ENCODE data around the gene MTA3.

MTA3 gene

DNA sequence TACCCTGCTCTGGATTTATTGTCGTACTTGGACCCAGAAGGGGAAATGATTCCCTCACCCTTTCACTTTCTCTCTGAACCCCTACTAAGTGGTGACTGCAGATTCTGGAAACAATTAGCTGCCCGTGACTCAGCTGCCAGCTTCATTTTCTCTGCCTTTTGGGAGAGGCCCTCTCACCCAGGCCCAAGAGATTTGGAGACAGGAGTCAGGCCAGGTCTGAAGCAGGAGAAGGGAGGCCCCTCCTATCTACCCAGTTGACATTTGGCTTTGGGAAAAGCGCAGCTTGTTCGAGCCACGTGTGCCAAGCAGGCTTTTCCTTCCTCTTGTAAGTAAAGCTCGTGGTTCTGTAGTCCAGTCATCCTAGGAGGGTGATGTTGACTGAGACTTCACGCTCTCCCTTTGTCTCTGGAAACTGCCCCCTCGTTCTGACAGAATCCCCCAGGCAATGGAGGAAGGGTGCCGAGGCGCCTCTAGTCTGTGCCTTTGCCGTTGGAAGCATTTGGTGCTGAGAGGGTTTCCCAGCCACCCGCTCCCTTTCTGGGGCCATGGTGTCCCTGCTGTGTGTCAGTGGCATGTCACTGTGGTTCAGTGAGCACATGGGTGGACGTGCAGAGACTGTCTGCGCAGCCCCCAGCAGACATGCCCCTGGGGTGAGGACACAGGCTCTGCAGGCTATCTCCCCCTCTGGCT, 186.9 kb downstream of the MTA3 start:
- Histone ChIP-seq H3K9ac (ENCODE audit: insufficient read length) (no peak overlapping the region), H3K4me3 (no peak overlapping the region), H3K36me3 (ENCODE audit: insufficient read depth, low read length) (no peaks in the 10 kb centered on the region), H3K27ac (no peak overlapping the region), H3K9me3 (ENCODE audit: low read depth, low read length) (no peaks in the 10 kb centered on the region)
- no peak for DNase-seq (ENCODE audit: low read depth, low spot score)
- TF ChIP-seq FOXP2 (optimal IDR thresholded peaks at IDR 0.05; ENCODE audit: control extremely low read depth, extremely low read length, insufficient read depth), result no peak

DNA sequence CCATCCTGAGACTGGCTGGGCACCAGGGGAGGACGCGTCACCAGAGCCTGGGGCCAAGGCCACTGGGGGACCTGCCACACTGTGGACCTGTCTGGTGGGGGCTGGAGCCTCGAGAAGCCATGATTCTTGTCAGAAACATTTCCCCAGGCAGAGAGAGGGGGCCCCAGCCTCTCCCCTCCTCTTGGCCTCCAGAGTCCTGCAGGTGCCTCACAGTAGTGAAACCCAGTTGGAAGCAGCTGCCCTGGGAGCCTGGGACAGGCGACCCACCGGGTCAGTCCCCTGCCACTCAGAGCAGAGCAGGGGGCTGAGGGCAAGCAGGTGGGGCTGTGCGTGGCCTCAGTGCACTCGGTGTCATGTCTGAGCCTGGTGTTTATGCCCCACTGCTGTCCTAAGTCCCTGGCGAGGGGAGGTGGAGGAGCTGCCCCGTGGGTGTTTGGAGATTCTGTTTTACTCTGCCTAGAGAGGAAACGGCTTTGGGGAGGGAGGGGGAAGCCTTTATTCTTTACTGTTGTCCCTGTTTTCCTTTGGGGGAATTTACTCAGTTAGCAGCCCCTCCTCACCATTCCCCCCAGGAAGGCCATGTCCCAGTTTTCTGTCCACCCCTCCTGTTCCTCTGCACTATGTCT, 187.8 kb downstream of the MTA3 start:
- no peak overlapping the region for H3K9ac ChIP-seq (ENCODE audit: insufficient read length)
- TF ChIP-seq FOXP2 (optimal IDR thresholded peaks at IDR 0.05; ENCODE audit: control extremely low read depth, extremely low read length, insufficient read depth) (no peak), EZH2 (IDR thresholded peaks at IDR 0.05) (no peak), POLR2AphosphoS5 (IDR thresholded peaks at IDR 0.05; ENCODE audit: borderline replicate concordance, low read depth, low read length) (no peak)
- H3K36me3 ChIP-seq (ENCODE audit: insufficient read depth, low read length), result no peaks in the 10 kb centered on the region
- no peak overlapping the region for H3K4me3 ChIP-seq
- no peaks in the 10 kb centered on the region for H3K9me3 ChIP-seq (ENCODE audit: low read depth, low read length)
- H3K27ac ChIP-seq, result no peak overlapping the region
- no peak for DNase-seq (ENCODE audit: low read depth, low spot score)

DNA sequence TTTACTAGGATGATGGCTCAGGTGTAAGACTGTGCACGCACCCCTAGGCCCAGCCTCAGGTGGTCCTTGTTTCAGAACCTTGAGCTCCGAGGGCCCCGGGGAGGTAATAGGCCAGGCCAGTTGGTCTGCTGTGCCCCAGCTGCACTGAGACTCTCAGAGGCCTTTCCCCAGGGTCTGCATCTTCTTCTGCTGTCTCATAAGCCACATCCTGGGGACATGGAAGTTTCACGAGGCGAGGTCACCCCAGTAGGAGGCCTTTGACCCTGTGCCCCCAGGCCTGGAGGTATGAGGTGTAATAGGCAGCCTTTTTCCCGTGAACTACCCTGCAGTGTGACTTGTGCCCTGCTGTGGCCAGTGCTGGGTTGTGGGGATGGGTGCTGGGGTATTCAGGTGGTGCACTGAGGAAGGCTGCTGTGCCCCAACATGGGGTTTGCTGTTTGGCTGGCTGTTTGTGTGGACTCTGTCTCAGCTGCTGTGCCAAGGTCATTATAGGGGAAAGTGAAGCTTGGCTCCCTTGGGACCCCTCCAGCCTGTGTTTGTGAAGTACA, 188.6 kb downstream of the MTA3 start:
- Histone ChIP-seq H3K9ac (ENCODE audit: insufficient read length) (no peak overlapping the region), H3K9me3 (ENCODE audit: low read depth, low read length) (no peaks in the 10 kb centered on the region), H3K4me3 (no peak overlapping the region), H3K36me3 (ENCODE audit: insufficient read depth, low read length) (no peaks in the 10 kb centered on the region), H3K27ac (no peak overlapping the region)
- no peak for TF ChIP-seq FOXP2 (optimal IDR thresholded peaks at IDR 0.05; ENCODE audit: control extremely low read depth, extremely low read length, insufficient read depth)
- no peak for TF ChIP-seq EZH2 (IDR thresholded peaks at IDR 0.05)
- TF ChIP-seq POLR2AphosphoS5 (IDR thresholded peaks at IDR 0.05; ENCODE audit: borderline replicate concordance, low read depth, low read length), result no peak
- no peak for DNase-seq (ENCODE audit: low read depth, low spot score)

DNA sequence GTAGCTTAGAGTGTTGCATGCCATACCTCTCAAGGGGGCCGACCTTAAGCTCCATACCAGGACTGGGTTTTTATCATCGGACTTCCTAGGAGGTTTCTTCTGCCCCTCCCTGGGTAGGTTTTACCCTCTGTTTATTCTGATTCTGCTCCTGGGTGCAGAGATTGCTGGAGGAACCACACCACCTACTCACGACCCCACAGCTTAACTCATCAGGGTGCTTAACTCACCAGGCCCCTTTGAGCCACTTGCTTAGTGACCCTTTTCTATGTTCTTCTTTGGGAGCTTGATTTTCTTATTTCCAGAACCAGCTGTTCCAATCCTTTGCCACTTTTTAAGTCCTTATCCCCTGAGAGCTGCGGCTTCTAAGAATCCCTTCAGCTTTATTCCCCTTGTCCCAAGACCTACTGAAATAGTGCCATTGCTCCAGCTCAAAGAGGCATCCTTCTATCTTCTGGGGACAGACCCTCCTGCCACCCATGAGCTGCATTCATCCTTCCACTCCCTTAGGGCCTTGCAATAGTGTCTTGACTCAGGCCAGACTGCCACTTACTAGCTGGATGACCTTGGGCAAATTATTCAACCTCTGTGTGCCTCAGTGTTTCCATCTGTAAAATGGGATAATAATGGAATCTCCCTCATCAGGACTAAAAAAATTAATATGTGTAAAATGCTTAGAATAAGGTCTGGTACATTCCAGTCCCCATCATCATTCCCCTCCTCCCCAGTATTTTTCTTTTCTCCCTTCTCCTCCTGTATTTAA, 189.7 kb downstream of the MTA3 start:
- no peak overlapping the region for H3K4me3 ChIP-seq
- DNase-seq (ENCODE audit: low read depth, low spot score), result no peak
- no peaks in the 10 kb centered on the region for H3K36me3 ChIP-seq (ENCODE audit: insufficient read depth, low read length)
- H3K9me3 ChIP-seq (ENCODE audit: low read depth, low read length), result no peaks in the 10 kb centered on the region
- TF ChIP-seq POLR2AphosphoS5 (IDR thresholded peaks at IDR 0.05; ENCODE audit: borderline replicate concordance, low read depth, low read length) (no peak), EZH2 (IDR thresholded peaks at IDR 0.05) (no peak), FOXP2 (optimal IDR thresholded peaks at IDR 0.05; ENCODE audit: control extremely low read depth, extremely low read length, insufficient read depth) (no peak)
- H3K9ac ChIP-seq (ENCODE audit: insufficient read length), result no peak overlapping the region
- no peak overlapping the region for H3K27ac ChIP-seq

DNA sequence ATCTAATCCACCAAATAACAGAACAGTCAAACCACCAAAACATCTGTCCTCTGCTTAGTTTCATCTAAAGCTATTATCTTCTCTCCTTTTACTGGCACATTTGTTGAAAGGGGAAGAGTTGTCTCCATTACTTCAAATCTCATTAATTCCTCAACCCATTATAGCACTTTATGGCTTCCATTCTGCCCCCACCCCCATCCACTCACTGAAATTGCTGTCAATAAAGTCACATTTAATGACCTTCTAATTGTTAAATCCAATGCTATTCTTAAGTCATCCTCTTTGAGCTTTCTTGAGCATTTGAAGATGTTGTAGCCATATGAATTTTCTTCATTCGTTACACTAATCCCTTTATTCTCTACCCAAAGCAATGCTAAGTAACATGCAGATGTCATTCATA, 190.3 kb downstream of the MTA3 start:
- Histone ChIP-seq H3K27ac (no peak overlapping the region), H3K36me3 (ENCODE audit: insufficient read depth, low read length) (no peaks in the 10 kb centered on the region), H3K4me3 (no peak overlapping the region), H3K9me3 (ENCODE audit: low read depth, low read length) (no peaks in the 10 kb centered on the region), H3K9ac (ENCODE audit: insufficient read length) (no peak overlapping the region)
- DNase-seq (ENCODE audit: low read depth, low spot score), result no peak
- no peak for TF ChIP-seq POLR2AphosphoS5 (IDR thresholded peaks at IDR 0.05; ENCODE audit: borderline replicate concordance, low read depth, low read length)
- no peak for TF ChIP-seq FOXP2 (optimal IDR thresholded peaks at IDR 0.05; ENCODE audit: control extremely low read depth, extremely low read length, insufficient read depth)
- TF ChIP-seq EZH2 (IDR thresholded peaks at IDR 0.05), result no peak

DNA sequence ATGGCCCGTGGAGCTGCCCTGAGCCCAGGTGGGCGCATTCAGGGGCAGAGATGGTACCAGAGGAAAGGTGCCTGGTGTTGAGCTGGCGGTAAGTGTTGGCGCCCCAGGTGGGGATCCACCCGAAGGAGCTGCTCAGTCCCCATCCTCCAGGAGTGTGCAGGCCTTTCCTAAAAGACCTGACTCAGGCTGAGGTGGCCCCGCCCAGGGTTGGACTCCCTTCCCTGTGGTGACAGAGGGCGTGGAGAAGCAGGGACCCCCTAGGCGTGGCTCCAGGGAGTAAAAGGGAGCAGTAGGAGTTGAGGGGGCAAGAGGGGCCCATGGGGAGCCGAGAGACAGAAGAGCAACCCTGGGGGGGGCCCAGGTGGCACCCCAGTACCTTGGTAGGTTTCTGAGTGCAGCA, 193.1 kb downstream of the MTA3 start:
- no peak for DNase-seq (ENCODE audit: low read depth, low spot score)
- no peak overlapping the region for H3K27ac ChIP-seq
- TF ChIP-seq POLR2AphosphoS5 (IDR thresholded peaks at IDR 0.05; ENCODE audit: borderline replicate concordance, low read depth, low read length), result no peak
- TF ChIP-seq EZH2 (IDR thresholded peaks at IDR 0.05), result no peak
- no peak for TF ChIP-seq FOXP2 (optimal IDR thresholded peaks at IDR 0.05; ENCODE audit: control extremely low read depth, extremely low read length, insufficient read depth)
- H3K9me3 ChIP-seq (ENCODE audit: low read depth, low read length), result no peaks in the 10 kb centered on the region
- no peak overlapping the region for H3K4me3 ChIP-seq
- no peak overlapping the region for H3K9ac ChIP-seq (ENCODE audit: insufficient read length)
- H3K36me3 ChIP-seq (ENCODE audit: insufficient read depth, low read length), result no peaks in the 10 kb centered on the region

DNA sequence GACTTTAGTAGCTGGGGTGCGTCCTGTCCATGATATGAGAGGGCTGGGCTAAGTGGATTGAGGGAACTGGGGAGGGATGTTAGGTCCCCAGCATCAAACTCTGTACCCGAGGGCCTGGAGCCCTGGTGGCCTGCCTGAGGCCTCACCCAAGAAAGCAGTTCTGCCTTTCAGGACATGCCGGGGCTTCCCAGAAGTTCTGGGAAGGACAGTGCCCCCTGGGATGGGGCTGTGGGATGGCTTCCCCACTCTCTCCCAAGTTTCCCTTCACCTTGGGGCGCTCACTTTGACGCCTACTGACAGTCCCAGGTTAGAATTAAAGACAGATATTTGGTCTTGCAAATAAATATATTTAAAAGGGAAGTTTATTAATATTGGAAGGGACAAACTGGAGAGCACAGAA, 193.7 kb downstream of the MTA3 start:
- DNase-seq (ENCODE audit: low read depth, low spot score), result no peak
- H3K4me3 ChIP-seq, result no peak overlapping the region
- TF ChIP-seq FOXP2 (optimal IDR thresholded peaks at IDR 0.05; ENCODE audit: control extremely low read depth, extremely low read length, insufficient read depth) (no peak), EZH2 (IDR thresholded peaks at IDR 0.05) (no peak), POLR2AphosphoS5 (IDR thresholded peaks at IDR 0.05; ENCODE audit: borderline replicate concordance, low read depth, low read length) (no peak)
- H3K9ac ChIP-seq (ENCODE audit: insufficient read length), result no peak overlapping the region
- H3K36me3 ChIP-seq (ENCODE audit: insufficient read depth, low read length), result no peaks in the 10 kb centered on the region
- no peak overlapping the region for H3K27ac ChIP-seq
- H3K9me3 ChIP-seq (ENCODE audit: low read depth, low read length), result no peaks in the 10 kb centered on the region
